ENCODE measurements around the gene COQ10B. TPM values are rescaled to one million over a fixed set of nuclear protein-coding genes. Genes with fewer than 3 reads are reported as not detected.
"Not testable (repeated sequence)": the region's sequence is repeated elsewhere in the genome, so short reads cannot be mapped to it uniquely, and the experiment has no call there.

The COQ10B gene
- total RNA-seq, 2 donors from 2014 or later, result 50.8 to 54.9 TPM

GRCh38 chr2:197434541-197435513, 18.5 kb upstream of the COQ10B start, which contains the start of gene SF3B1:
Gene SF3B1 (minus strand): TSS chr2:197435028. CDS start chr2:197434999, 29 bp downstream.
- no peaks in the 10 kb centered on the region for H3K9me3 ChIP-seq (ENCODE audit: control insufficient read depth, low read length, poor library complexity, severe bottlenecking)
- peak; percentile 97 for ATAC-seq
- peaks cover 42% of the 10 kb centered on the region for H3K4me1 Mint-ChIP-seq
- H3K36me3 Mint-ChIP-seq (ENCODE audit: low read depth), result peaks cover 10% of the 10 kb centered on the region
- peak within 1 kb of the TSS; percentile 97 for H3K4me3 Mint-ChIP-seq
- peak within 1 kb of the TSS; percentile 100 for H3K27ac Mint-ChIP-seq
- peak; percentile 98 to 99 (median 99) for DNase-seq
- no peaks in the 10 kb centered on the region for H3K27me3 Mint-ChIP-seq

GRCh38 chr2:197435598-197436420, 17.5 kb upstream of the COQ10B start:
- no peaks in the 10 kb centered on the region for H3K27me3 Mint-ChIP-seq
- peaks cover 10% of the 10 kb centered on the region for H3K36me3 Mint-ChIP-seq (ENCODE audit: low read depth)
- H3K27ac Mint-ChIP-seq, result peak overlapping the region; percentile 100
- H3K4me3 Mint-ChIP-seq, result peak overlapping the region; percentile 97
- peaks cover 38% of the 10 kb centered on the region for H3K4me1 Mint-ChIP-seq
- DNase-seq, result no peak
- H3K9me3 ChIP-seq (ENCODE audit: control insufficient read depth, low read length, poor library complexity, severe bottlenecking), result no peaks in the 10 kb centered on the region
- ATAC-seq, result no peak

- Mint-ChIP-seq H3K27ac (peak overlapping the region; percentile 100), H3K27me3 (no peaks in the 10 kb centered on the region), H3K4me3 (no peak overlapping the region), H3K36me3 (ENCODE audit: low read depth) (peaks cover 7% of the 10 kb centered on the region), H3K4me1 (peaks cover 25% of the 10 kb centered on the region)
- DNase-seq (no peak), ATAC-seq (no peak)
- no peaks in the 10 kb centered on the region for H3K9me3 ChIP-seq (ENCODE audit: control insufficient read depth, low read length, poor library complexity, severe bottlenecking)
These were observed 16.0 kb upstream of the COQ10B start for GRCh38 chr2:197437380-197437779.

GRCh38 chr2:197442857-197443256, 10.5 kb upstream of the COQ10B start:
- no peak overlapping the region for H3K27ac Mint-ChIP-seq

GRCh38 chr2:197445746-197446145, 7.6 kb upstream of the COQ10B start:
- ATAC-seq, result no peak
- H3K4me1 Mint-ChIP-seq, result no peaks in the 10 kb centered on the region
- no peak for DNase-seq
- no peak overlapping the region for H3K4me3 Mint-ChIP-seq
- no peaks in the 10 kb centered on the region for H3K9me3 ChIP-seq (ENCODE audit: control insufficient read depth, low read length, poor library complexity, severe bottlenecking)
- H3K27ac Mint-ChIP-seq, result no peak overlapping the region
- no peaks in the 10 kb centered on the region for H3K27me3 Mint-ChIP-seq
- no peaks in the 10 kb centered on the region for H3K36me3 Mint-ChIP-seq (ENCODE audit: low read depth)

More at GRCh38 chr2:197442857-197443256, 10.5 kb upstream of the COQ10B start:
- no peaks in the 10 kb centered on the region for H3K36me3 Mint-ChIP-seq (ENCODE audit: low read depth)
- H3K9me3 ChIP-seq (ENCODE audit: control insufficient read depth, low read length, poor library complexity, severe bottlenecking), result no peaks in the 10 kb centered on the region
- H3K4me1 Mint-ChIP-seq, result no peaks in the 10 kb centered on the region
- DNase-seq, result no peak
- H3K4me3 Mint-ChIP-seq, result no peak overlapping the region
- ATAC-seq, result no peak
- H3K27me3 Mint-ChIP-seq, result no peaks in the 10 kb centered on the region

- H3K27ac Mint-ChIP-seq, result no peak overlapping the region
- H3K4me1 Mint-ChIP-seq, result peaks cover 2% of the 10 kb centered on the region
- H3K4me3 Mint-ChIP-seq, result no peak overlapping the region
- no peaks in the 10 kb centered on the region for H3K27me3 Mint-ChIP-seq
- no peaks in the 10 kb centered on the region for H3K9me3 ChIP-seq (ENCODE audit: control insufficient read depth, low read length, poor library complexity, severe bottlenecking)
- no peak for DNase-seq
- ATAC-seq, result no peak
- no peaks in the 10 kb centered on the region for H3K36me3 Mint-ChIP-seq (ENCODE audit: low read depth)
These were observed 6.5 kb upstream of the COQ10B start for GRCh38 chr2:197446844-197447243.

GRCh38 chr2:197450465-197450864, 2.9 kb upstream of the COQ10B start:
- H3K27ac Mint-ChIP-seq, result no peak overlapping the region
- H3K27me3 Mint-ChIP-seq, result no peaks in the 10 kb centered on the region
- no peaks in the 10 kb centered on the region for H3K9me3 ChIP-seq (ENCODE audit: control insufficient read depth, low read length, poor library complexity, severe bottlenecking)
- ATAC-seq (no peak), DNase-seq (no peak)
- peaks cover 8% of the 10 kb centered on the region for H3K36me3 Mint-ChIP-seq (ENCODE audit: low read depth)
- peaks cover 22% of the 10 kb centered on the region for H3K4me1 Mint-ChIP-seq
- H3K4me3 Mint-ChIP-seq, result no peak overlapping the region

GRCh38 chr2:197450935-197451358, 2.4 kb upstream of the COQ10B start:
- DNase-seq; H3K9me3 ChIP-seq (ENCODE audit: control insufficient read depth, low read length, poor library complexity, severe bottlenecking); H3K27me3 Mint-ChIP-seq; ATAC-seq; H3K36me3 Mint-ChIP-seq (ENCODE audit: low read depth); H3K27ac Mint-ChIP-seq; H3K4me3 Mint-ChIP-seq: not testable (repeated sequence)
- H3K4me1 Mint-ChIP-seq, result peaks cover 22% of the 10 kb centered on the region

GRCh38 chr2:197452754-197453122, 614 bp upstream of the COQ10B start:
- no peak for ATAC-seq
- Mint-ChIP-seq H3K4me3 (peak overlapping the region; percentile 98), H3K27me3 (no peaks in the 10 kb centered on the region), H3K27ac (peak overlapping the region; percentile 100), H3K36me3 (ENCODE audit: low read depth) (peaks cover 8% of the 10 kb centered on the region), H3K4me1 (peaks cover 27% of the 10 kb centered on the region)
- no peak for DNase-seq
- H3K9me3 ChIP-seq (ENCODE audit: control insufficient read depth, low read length, poor library complexity, severe bottlenecking), result no peaks in the 10 kb centered on the region

GRCh38 chr2:197453914-197454398, 604 bp downstream of the COQ10B start:
- H3K4me1 Mint-ChIP-seq, result peaks cover 32% of the 10 kb centered on the region

GRCh38 chr2:197454923-197455322, 1.6 kb downstream of the COQ10B start:
- H3K9me3 ChIP-seq (ENCODE audit: control insufficient read depth, low read length, poor library complexity, severe bottlenecking), result no peaks in the 10 kb centered on the region
- Mint-ChIP-seq H3K27ac (peak overlapping the region; percentile 100), H3K27me3 (no peaks in the 10 kb centered on the region), H3K4me3 (no peak overlapping the region), H3K4me1 (peaks cover 32% of the 10 kb centered on the region), H3K36me3 (ENCODE audit: low read depth) (peaks cover 8% of the 10 kb centered on the region)
- no peak for ATAC-seq
- DNase-seq, result no peak

More at GRCh38 chr2:197453914-197454398, 604 bp downstream of the COQ10B start:
- H3K9me3 ChIP-seq (ENCODE audit: control insufficient read depth, low read length, poor library complexity, severe bottlenecking), result no peaks in the 10 kb centered on the region
- ATAC-seq (no peak), DNase-seq (no peak)
- peak overlapping the region; percentile 100 for H3K27ac Mint-ChIP-seq
- no peaks in the 10 kb centered on the region for H3K27me3 Mint-ChIP-seq
- peaks cover 8% of the 10 kb centered on the region for H3K36me3 Mint-ChIP-seq (ENCODE audit: low read depth)
- H3K4me3 Mint-ChIP-seq, result peak overlapping the region; percentile 98

GRCh38 chr2:197455428-197455827, 2.1 kb downstream of the COQ10B start:
- H3K4me1 Mint-ChIP-seq, result peaks cover 32% of the 10 kb centered on the region
- no peaks in the 10 kb centered on the region for H3K9me3 ChIP-seq (ENCODE audit: control insufficient read depth, low read length, poor library complexity, severe bottlenecking)
- H3K27ac Mint-ChIP-seq, result peak overlapping the region; percentile 56
- peak overlapping the region; percentile 59 for H3K4me3 Mint-ChIP-seq
- H3K36me3 Mint-ChIP-seq (ENCODE audit: low read depth), result peaks cover 8% of the 10 kb centered on the region
- H3K27me3 Mint-ChIP-seq, result no peaks in the 10 kb centered on the region
- DNase-seq (no peak), ATAC-seq (no peak)

GRCh38 chr2:197460649-197461048, 7.3 kb downstream of the COQ10B start:
- no peak for ATAC-seq
- H3K27me3 Mint-ChIP-seq, result no peaks in the 10 kb centered on the region
- H3K27ac Mint-ChIP-seq, result peak overlapping the region; percentile 8
- peaks cover 10% of the 10 kb centered on the region for H3K4me1 Mint-ChIP-seq
- no peak for DNase-seq
- no peaks in the 10 kb centered on the region for H3K9me3 ChIP-seq (ENCODE audit: control insufficient read depth, low read length, poor library complexity, severe bottlenecking)
- no peaks in the 10 kb centered on the region for H3K36me3 Mint-ChIP-seq (ENCODE audit: low read depth)
- no peak overlapping the region for H3K4me3 Mint-ChIP-seq

Measured in T-helper 17 cell (primary cell).